Omental fat pad (tissue), 4 donors: ENCODE data around the gene GNPTAB. TPM values are rescaled to one million over a fixed set of nuclear protein-coding genes. Genes with fewer than 3 reads are reported as not detected.

ENCODE experiments used
- ATAC-seq: fragments of 150-250 bp; one replicate; pipeline ENCODE4 v1.9.1; 2016; ENCODE audit warnings: mild to moderate bottlenecking, moderate library complexity; ENCODE audit not compliant: low FRiP score
- DNase-seq: peaks from one replicate; pipeline ENCODE4 v3.0.0-alpha.2; 2019; ENCODE audit warnings: low spot score
- CTCF ChIP-seq, 3 donors: fragments of 450-650 bp; IDR thresholded peaks; one replicate each; pipeline ENCODE4 v1.5.1; 2016 to 2017; ENCODE audit warnings: antibody characterized with exemption in 3 of 3, mild to moderate bottlenecking in 3 of 3, moderate library complexity in 2 of 3
- total RNA-seq, 4 donors: library from RNA; depleted of rRNA; stranded (reverse); fragments of >200 nt; gene quantifications; one replicate each; pipeline ENCODE4 v1.1.0, GENCODE V29; 2016

The GNPTAB gene
- total RNA-seq, 4 donors from 2014 or later: 18.3 to 28.8 (median 24.8) TPM

GRCh38 chr12:101803978-101804377 lies 26.8 kb downstream of the GNPTAB start:
- no peak for DNase-seq
- ATAC-seq: no peak
- TF ChIP-seq CTCF (IDR thresholded peaks at IDR 0.05): no peak

GRCh38 chr12:101802486-101802885 lies 28.3 kb downstream of the GNPTAB start:
- DNase-seq (no peak), ATAC-seq (no peak)
- no peak for TF ChIP-seq CTCF (IDR thresholded peaks at IDR 0.05)

GRCh38 chr12:101799774-101800173 lies 31.0 kb downstream of the GNPTAB start:
- no peak for ATAC-seq
- TF ChIP-seq CTCF (IDR thresholded peaks at IDR 0.05): no peak
- DNase-seq: no peak

- no peak for TF ChIP-seq CTCF (IDR thresholded peaks at IDR 0.05)
- no peak for DNase-seq
- ATAC-seq: no peak
Observed at GRCh38 chr12:101795786-101796185, 35.0 kb downstream of the GNPTAB start.

GRCh38 chr12:101795013-101795412 lies 35.7 kb downstream of the GNPTAB start:
- no peak for ATAC-seq
- no peak for TF ChIP-seq CTCF (IDR thresholded peaks at IDR 0.05)
- no peak for DNase-seq

GRCh38 chr12:101794574-101794973 lies 36.2 kb downstream of the GNPTAB start:
- no peak for TF ChIP-seq CTCF (IDR thresholded peaks at IDR 0.05)
- DNase-seq (no peak), ATAC-seq (no peak)

GRCh38 chr12:101793401-101793800 lies 37.4 kb downstream of the GNPTAB start:
- no peak for TF ChIP-seq CTCF (IDR thresholded peaks at IDR 0.05)
- ATAC-seq (no peak), DNase-seq (no peak)
